Mucosa of descending colon (tissue), 3 donors: ENCODE results near the gene MAST4. TPM values are rescaled to one million over a fixed set of nuclear protein-coding genes. Genes with fewer than 3 reads are reported as not detected.

Experiments
- ATAC-seq: fragments of 200-7000 bp; cut with Tn5 transposase; one replicate; pipeline ENCODE4 v1.9.1; 2020; ENCODE audit warnings: mild to moderate bottlenecking, moderate library complexity
- DNase-seq, 3 donors: peaks; one replicate each; pipeline ENCODE4 v3.0.0-alpha.2; 2020
- H3K36me3 ChIP-seq: fragments of 200-600 bp; one replicate; pipeline ENCODE4 v1.8.0; 2021; ENCODE audit warnings: low read depth, mild to moderate bottlenecking
- H3K4me1 ChIP-seq: fragments of 200-600 bp; one replicate; pipeline ENCODE4 v1.8.0; 2021; ENCODE audit warnings: low read depth, mild to moderate bottlenecking
- H3K4me3 ChIP-seq: fragments of 200-600 bp; one replicate; pipeline ENCODE4 v1.8.0; 2021; ENCODE audit warnings: mild to moderate bottlenecking
- H3K9me3 ChIP-seq: fragments of 200-600 bp; one replicate; pipeline ENCODE4 v1.8.0; 2021; ENCODE audit warnings: mild to moderate bottlenecking
- CTCF ChIP-seq: fragments of 200-600 bp; IDR thresholded peaks from one replicate; pipeline ENCODE4 v1.8.0; 2022; ENCODE audit warnings: antibody characterized with exemption, mild to moderate bottlenecking
- intact Hi-C, 2 donors: fragments of 100-400 bp; cut with DNase I in 1 of 2; cut with micrococcal nuclease in 1 of 2; formaldehyde crosslinking; loops; one replicate each; pipeline versions ENCODE4 v1.11.0 to v1.11.1; 2022; cut with DNase I, micrococcal nuclease
- total RNA-seq, 3 donors: library from RNA; stranded (reverse); fragmentation: NEBNext Ultra II Directional in 2 of 3; extraction: Animal tissue kit (Norgen Biotek cat#: 25700) in 2 of 3; gene quantifications; one replicate each; pipeline versions ENCODE4 v1.2.1 to v1.2.4, GENCODE V29; 2021 to 2023
- donor health status: DM: no; HTN: no; CAD: no; lungs with moderate emphysema.
- donor health status: DM: no; HTN: no; CAD: no.
- donor health status: DM: no; HTN: yes; CAD: no.

The MAST4 gene
- total RNA-seq, 3 donors from 2014 or later, result 16.2 to 34.0 (median 22.5) TPM

GRCh38 chr5:66870708-66871107 is 274.5 kb downstream of the MAST4 start:
- intact Hi-C loops, result no loop called here
- no peak for TF ChIP-seq CTCF
- Histone ChIP-seq H3K36me3 (no peaks in the 10 kb centered on the region), H3K4me3 (no peak overlapping the region), H3K9me3 (no peaks in the 10 kb centered on the region), H3K4me1 (no peaks in the 10 kb centered on the region)
- ATAC-seq (no peak), DNase-seq (no peak)

- intact Hi-C loops, result no loop called here
- H3K4me1 ChIP-seq, result no peaks in the 10 kb centered on the region
- H3K9me3 ChIP-seq, result no peaks in the 10 kb centered on the region
- no peak for TF ChIP-seq CTCF
- DNase-seq, result no peak
- no peaks in the 10 kb centered on the region for H3K36me3 ChIP-seq
- no peak overlapping the region for H3K4me3 ChIP-seq
- no peak for ATAC-seq
These were observed 275.5 kb downstream of the MAST4 start for GRCh38 chr5:66871651-66872050.

- H3K4me1 ChIP-seq, result no peaks in the 10 kb centered on the region
- H3K36me3 ChIP-seq, result no peaks in the 10 kb centered on the region
- no peaks in the 10 kb centered on the region for H3K9me3 ChIP-seq
- ATAC-seq (no peak), DNase-seq (no peak)
- TF ChIP-seq CTCF, result no peak
- intact Hi-C loops, result no loop called here
- H3K4me3 ChIP-seq, result no peak overlapping the region
These were observed 276.6 kb downstream of the MAST4 start for GRCh38 chr5:66872736-66873331.

GRCh38 chr5:66874004-66874403 is 277.8 kb downstream of the MAST4 start:
- no peak for TF ChIP-seq CTCF
- intact Hi-C loops, result no loop called here
- ATAC-seq (no peak), DNase-seq (no peak)
- H3K36me3 ChIP-seq, result no peaks in the 10 kb centered on the region
- H3K4me1 ChIP-seq, result no peaks in the 10 kb centered on the region
- H3K4me3 ChIP-seq, result no peak overlapping the region
- no peaks in the 10 kb centered on the region for H3K9me3 ChIP-seq

- no peak for ATAC-seq
- intact Hi-C loops, result no loop called here
- DNase-seq, result no peak
- no peaks in the 10 kb centered on the region for H3K36me3 ChIP-seq
- no peak for TF ChIP-seq CTCF
- H3K4me1 ChIP-seq, result no peaks in the 10 kb centered on the region
- no peaks in the 10 kb centered on the region for H3K9me3 ChIP-seq
- H3K4me3 ChIP-seq, result no peak overlapping the region
These were observed 279.1 kb downstream of the MAST4 start for GRCh38 chr5:66875315-66875714.
